OCI-LY7 (cell line): ENCODE measurements around the gene GBE1.

Source experiments
- EZH2phosphoT487 ChIP-seq: fragments of 200-600 bp; sonication (generic); IDR thresholded peaks from 2 replicates; pipeline ENCODE4 v1.6.1; 2018; ENCODE audit warnings: low read depth, borderline replicate concordance, mild to moderate bottlenecking, mixed run types, antibody characterized with exemption, low read length, moderate library complexity, mixed read lengths
- TF ChIP-seq, protein P1 (sequence below): fragments of 200-600 bp; sonication (generic); conservative IDR thresholded peaks from 2 replicates; pipeline ENCODE4 v1.5.1; 2014; ENCODE audit warnings: mild to moderate bottlenecking, antibody characterized with exemption, low read length, moderate library complexity, mixed read lengths

DNA sequence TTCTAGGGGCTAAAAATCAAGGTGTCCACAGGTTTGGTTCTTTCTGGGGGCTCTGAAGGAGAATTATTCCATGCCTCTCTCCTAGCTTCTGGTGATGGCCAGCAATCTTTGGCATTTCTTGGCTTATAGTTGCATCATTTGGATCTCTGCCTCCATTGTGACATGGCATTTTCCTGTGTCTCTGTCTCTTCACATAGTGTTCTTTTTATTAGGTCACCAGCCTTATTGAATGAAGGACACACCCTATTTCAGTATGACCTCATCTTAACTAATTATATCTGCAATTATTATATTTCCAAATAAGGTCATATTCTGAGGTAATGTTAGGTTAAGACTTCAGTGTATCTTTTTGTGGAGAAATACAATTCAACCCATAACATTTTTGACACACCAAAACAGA, 3.2 kb upstream of the GBE1 start:
- TF ChIP-seq, protein P1, sequence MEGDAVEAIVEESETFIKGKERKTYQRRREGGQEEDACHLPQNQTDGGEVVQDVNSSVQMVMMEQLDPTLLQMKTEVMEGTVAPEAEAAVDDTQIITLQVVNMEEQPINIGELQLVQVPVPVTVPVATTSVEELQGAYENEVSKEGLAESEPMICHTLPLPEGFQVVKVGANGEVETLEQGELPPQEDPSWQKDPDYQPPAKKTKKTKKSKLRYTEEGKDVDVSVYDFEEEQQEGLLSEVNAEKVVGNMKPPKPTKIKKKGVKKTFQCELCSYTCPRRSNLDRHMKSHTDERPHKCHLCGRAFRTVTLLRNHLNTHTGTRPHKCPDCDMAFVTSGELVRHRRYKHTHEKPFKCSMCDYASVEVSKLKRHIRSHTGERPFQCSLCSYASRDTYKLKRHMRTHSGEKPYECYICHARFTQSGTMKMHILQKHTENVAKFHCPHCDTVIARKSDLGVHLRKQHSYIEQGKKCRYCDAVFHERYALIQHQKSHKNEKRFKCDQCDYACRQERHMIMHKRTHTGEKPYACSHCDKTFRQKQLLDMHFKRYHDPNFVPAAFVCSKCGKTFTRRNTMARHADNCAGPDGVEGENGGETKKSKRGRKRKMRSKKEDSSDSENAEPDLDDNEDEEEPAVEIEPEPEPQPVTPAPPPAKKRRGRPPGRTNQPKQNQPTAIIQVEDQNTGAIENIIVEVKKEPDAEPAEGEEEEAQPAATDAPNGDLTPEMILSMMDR, result no peak
- TF ChIP-seq EZH2phosphoT487, result no peak
